Breast epithelium (tissue), 4 donors: ENCODE data around the gene GRHL1. TPM values are rescaled to one million over a fixed set of nuclear protein-coding genes. Genes with fewer than 3 reads are reported as not detected.
A peak's percentile ranks its signal among the peaks of the same experiment; 100 is the strongest.

Experiments
- DNase-seq, 2 donors: peaks; one replicate each; pipeline ENCODE4 v3.0.0-alpha.2; 2019; ENCODE audit warnings: low spot score in 2 of 2
- H3K27ac ChIP-seq, 2 donors: fragments of 200-600 bp; sonication (generic) in 1 of 2; one replicate each; pipeline ENCODE4 v1.5.1; 2016 to 2019; ENCODE audit warnings: mild to moderate bottlenecking in 1 of 2
- H3K27me3 ChIP-seq, 2 donors: fragments of 200-600 bp; sonication (generic) in 1 of 2; one replicate each; pipeline versions ENCODE4 v1.5.1 to v1.6.0; 2017 to 2019; ENCODE audit warnings: control low read depth in 1 of 2, mild to moderate bottlenecking in 1 of 2
- H3K36me3 ChIP-seq: fragments of 200-600 bp; one replicate; pipeline ENCODE4 v1.5.1; 2019
- H3K4me1 ChIP-seq, 2 donors: fragments of 200-600 bp; sonication (generic); one replicate each; pipeline ENCODE4 v1.5.1; 2016 to 2019; ENCODE audit warnings: control low read depth in 1 of 2
- H3K4me3 ChIP-seq, 3 donors: fragments of 200-600 bp; sonication (generic); 1 replicate in 2 of 3; 2 replicates in 1 of 3; pipeline ENCODE4 v1.5.1; 2016 to 2019; ENCODE audit warnings: mild to moderate bottlenecking in 3 of 3, moderate library complexity in 2 of 3
- H3K9me3 ChIP-seq, 2 donors: fragments of 200-600 bp; sonication (generic) in 1 of 2; one replicate each; pipeline ENCODE4 v1.5.1; 2016 to 2019; ENCODE audit warnings: control low read depth in 1 of 2
- POLR2A ChIP-seq: fragments of 450-650 bp; IDR thresholded peaks from one replicate; pipeline ENCODE4 v1.6.1; 2016; ENCODE audit warnings: antibody characterized with exemption, mild to moderate bottlenecking, moderate library complexity
- POLR2AphosphoS5 ChIP-seq, 3 donors: sonication (generic); formaldehyde crosslinking; IDR thresholded peaks; one replicate each; pipeline ENCODE4 v1.6.1; 2017; ENCODE audit warnings: antibody characterized with exemption in 3 of 3
- intact Hi-C: fragments of 100-400 bp; cut with DNase I; formaldehyde crosslinking; loops from one replicate; pipeline ENCODE4 v1.15.1; 2023; ENCODE audit warnings: low total_unique reads
- total RNA-seq, 3 donors: library from RNA; depleted of rRNA; stranded (reverse); fragments of >200 nt; gene quantifications; one replicate each; pipeline ENCODE4 v1.1.0, GENCODE V29; 2016
- TF ChIP-seq, protein P1 (sequence below), 3 donors: fragments of 450-650 bp; IDR thresholded peaks; one replicate each; pipeline ENCODE4 v1.5.1; 2016 to 2017; ENCODE audit warnings: antibody characterized with exemption in 3 of 3, mild to moderate bottlenecking in 3 of 3, moderate library complexity in 3 of 3

The GRHL1 gene
- total RNA-seq, 3 donors from 2014 or later = 2.1 to 86.3 (median 40.0) TPM

DNA sequence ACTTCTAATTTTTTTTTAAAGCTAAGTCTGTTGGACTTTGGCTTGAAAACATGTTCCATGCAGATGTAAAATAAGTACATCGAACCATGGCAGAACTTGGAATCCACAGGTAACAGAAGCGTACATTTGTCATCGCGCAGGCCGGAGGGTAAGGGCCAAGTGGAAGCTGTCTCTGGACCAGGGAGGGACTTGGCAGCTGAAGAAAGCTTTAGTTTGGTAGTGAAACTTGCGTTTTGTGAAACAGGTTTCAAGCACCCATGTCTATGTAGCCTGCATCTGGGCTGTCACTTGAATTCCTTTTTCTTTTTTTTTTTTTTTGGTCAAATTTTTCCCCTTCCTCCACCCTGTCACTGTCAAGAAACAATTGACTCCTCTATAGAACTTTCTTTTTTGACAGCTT, 20.4 kb downstream of the GRHL1 start:
- H3K4me1 ChIP-seq = peaks cover 4 to 15% of the 10 kb centered on the region in 2 donors
- TF ChIP-seq, protein P1, sequence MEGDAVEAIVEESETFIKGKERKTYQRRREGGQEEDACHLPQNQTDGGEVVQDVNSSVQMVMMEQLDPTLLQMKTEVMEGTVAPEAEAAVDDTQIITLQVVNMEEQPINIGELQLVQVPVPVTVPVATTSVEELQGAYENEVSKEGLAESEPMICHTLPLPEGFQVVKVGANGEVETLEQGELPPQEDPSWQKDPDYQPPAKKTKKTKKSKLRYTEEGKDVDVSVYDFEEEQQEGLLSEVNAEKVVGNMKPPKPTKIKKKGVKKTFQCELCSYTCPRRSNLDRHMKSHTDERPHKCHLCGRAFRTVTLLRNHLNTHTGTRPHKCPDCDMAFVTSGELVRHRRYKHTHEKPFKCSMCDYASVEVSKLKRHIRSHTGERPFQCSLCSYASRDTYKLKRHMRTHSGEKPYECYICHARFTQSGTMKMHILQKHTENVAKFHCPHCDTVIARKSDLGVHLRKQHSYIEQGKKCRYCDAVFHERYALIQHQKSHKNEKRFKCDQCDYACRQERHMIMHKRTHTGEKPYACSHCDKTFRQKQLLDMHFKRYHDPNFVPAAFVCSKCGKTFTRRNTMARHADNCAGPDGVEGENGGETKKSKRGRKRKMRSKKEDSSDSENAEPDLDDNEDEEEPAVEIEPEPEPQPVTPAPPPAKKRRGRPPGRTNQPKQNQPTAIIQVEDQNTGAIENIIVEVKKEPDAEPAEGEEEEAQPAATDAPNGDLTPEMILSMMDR (IDR thresholded peaks at IDR 0.05) = no peak
- no peak for TF ChIP-seq POLR2AphosphoS5 (IDR thresholded peaks at IDR 0.05)
- TF ChIP-seq POLR2A = no peak
- H3K9me3 ChIP-seq = no peaks in the 10 kb centered on the region
- H3K27ac ChIP-seq = peak overlapping the region; percentile 79 to 86
- H3K27me3 ChIP-seq = no peaks in the 10 kb centered on the region
- DNase-seq = no peak
- no peak overlapping the region for H3K4me3 ChIP-seq
- no peaks in the 10 kb centered on the region for H3K36me3 ChIP-seq
- intact Hi-C loops = no loop called here

DNA sequence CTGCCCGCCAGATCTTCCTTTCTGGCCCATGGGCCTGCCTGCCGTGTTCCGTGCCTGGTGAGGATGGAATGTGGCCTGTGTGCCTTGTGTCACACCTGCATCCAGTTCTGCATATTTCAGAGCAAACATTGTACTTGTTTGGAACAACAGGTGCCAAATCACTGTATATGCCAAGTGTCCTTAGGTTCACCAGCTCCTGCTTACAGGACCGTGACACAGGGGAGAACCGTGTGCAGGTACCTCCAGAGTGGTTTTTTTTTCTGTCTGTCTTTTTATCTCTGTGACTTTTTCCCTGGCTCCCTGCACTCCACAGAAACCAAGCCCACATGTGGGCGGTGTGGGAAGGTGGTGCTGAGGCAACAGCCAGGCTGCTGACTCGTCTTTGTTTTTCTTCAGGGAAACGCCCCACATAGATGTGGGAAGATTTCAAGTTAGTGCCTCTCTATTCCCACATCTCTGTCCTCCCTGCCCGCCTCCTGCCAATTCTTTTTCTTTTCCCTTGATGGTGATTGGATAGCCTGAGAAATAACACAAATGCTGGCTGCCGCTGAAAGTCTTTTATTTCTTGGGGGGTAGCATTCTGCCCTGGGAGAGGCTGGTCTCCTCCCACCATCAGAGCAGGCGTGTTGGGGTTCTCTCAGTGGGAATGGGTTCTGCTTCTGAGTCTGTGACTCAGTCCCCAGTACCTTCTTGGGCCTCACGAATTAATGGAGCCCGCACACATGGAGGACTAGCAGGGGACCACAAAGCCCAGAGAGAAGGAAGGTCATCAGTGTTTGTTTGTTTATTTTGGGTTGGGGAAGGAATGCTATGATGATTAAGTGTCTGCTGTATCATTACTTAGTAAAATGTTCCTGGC, 21.4 kb downstream of the GRHL1 start:
- Histone ChIP-seq H3K27ac (peak overlapping the region; percentile 79 to 86), H3K36me3 (no peaks in the 10 kb centered on the region), H3K27me3 (no peaks in the 10 kb centered on the region), H3K4me1 (peaks cover 4 to 8% of the 10 kb centered on the region in 2 donors), H3K4me3 (peak overlapping the region in 1 of 3 donors; percentile 21), H3K9me3 (no peaks in the 10 kb centered on the region)
- TF ChIP-seq, protein P1 (IDR thresholded peaks at IDR 0.05) = no peak
- TF ChIP-seq POLR2A = no peak
- peak in 1 of 3 donors; percentile 21 for TF ChIP-seq POLR2AphosphoS5 (IDR thresholded peaks at IDR 0.05)
- intact Hi-C loops = no loop called here
- peak in 1 of 2 donors; percentile 67 for DNase-seq

DNA sequence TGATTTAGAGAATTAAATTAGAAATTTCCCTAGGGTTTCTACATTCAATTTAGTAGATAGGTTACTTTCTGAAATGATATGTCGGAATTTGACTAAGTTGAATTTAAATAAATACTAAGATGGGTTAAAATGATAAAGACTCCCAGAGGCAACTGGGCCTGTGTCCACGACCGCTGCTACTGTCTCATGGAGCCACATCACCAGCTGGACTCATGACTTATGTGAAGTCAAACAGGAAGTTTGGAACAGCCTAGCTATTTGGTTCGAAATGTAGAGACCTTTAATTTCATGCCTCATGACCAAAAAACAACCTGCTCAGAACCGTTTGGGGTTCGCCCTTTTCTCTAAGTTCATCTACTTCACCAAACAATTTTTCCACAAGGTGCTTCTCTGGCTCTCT, 22.2 kb downstream of the GRHL1 start:
- intact Hi-C loops = no loop called here
- Histone ChIP-seq H3K27me3 (no peaks in the 10 kb centered on the region), H3K4me1 (peaks cover 4 to 8% of the 10 kb centered on the region in 2 donors), H3K36me3 (no peaks in the 10 kb centered on the region), H3K9me3 (no peaks in the 10 kb centered on the region), H3K27ac (peak overlapping the region; percentile 79 to 86), H3K4me3 (no peak overlapping the region)
- TF ChIP-seq, protein P1 (IDR thresholded peaks at IDR 0.05) = no peak
- no peak for TF ChIP-seq POLR2A
- no peak for TF ChIP-seq POLR2AphosphoS5 (IDR thresholded peaks at IDR 0.05)
- no peak for DNase-seq

DNA sequence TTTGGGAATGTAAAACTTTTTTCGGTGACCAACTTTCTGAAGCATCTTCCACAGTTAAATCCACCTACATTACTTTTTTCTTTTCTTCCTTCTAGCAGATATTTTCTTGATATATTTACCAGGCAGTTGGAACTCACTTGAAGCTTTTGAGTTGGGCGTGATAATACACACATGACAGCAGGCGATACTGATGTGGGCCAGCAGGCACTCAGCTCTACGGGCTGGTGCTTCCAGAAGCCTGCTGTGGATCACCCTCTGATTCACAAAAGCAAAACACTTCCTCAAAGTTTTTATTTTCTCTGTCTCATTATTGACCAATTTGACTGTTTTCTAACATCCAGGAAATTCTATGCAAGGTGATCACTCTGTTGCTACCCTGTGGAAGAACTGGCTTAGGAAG, 22.9 kb downstream of the GRHL1 start:
- intact Hi-C loops = no loop called here
- Histone ChIP-seq H3K27ac (peak overlapping the region in 1 of 2 donors; percentile 86), H3K4me1 (peaks cover 4 to 11% of the 10 kb centered on the region in 2 donors), H3K9me3 (no peaks in the 10 kb centered on the region), H3K36me3 (no peaks in the 10 kb centered on the region), H3K27me3 (no peaks in the 10 kb centered on the region), H3K4me3 (no peak overlapping the region)
- DNase-seq = no peak
- TF ChIP-seq POLR2A (no peak), POLR2AphosphoS5 (IDR thresholded peaks at IDR 0.05) (no peak)

DNA sequence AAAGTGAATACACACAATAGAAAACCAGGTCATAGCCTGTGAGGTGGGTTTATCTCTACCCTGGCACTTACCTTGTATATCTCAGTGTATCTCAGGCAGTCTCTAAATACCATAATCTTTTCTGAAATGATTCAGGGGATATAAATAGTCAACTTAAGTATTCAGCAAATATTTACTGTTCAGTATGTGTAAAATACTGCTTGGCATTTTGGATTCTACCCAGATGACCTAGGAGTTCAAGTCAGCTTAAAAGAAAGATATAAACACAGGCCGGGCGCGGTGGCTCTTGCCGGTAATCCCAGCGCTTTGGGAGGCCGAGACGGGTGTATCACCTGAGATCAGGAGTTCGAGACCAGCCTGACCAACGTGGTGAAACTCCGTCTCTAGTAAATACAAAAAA, 23.8 kb downstream of the GRHL1 start:
- Histone ChIP-seq H3K27me3 (no peaks in the 10 kb centered on the region), H3K36me3 (no peaks in the 10 kb centered on the region), H3K27ac (peak overlapping the region in 1 of 2 donors; percentile 65), H3K4me1 (peaks cover 4 to 16% of the 10 kb centered on the region in 2 donors), H3K4me3 (no peak overlapping the region), H3K9me3 (no peaks in the 10 kb centered on the region)
- intact Hi-C loops = no loop called here
- no peak for DNase-seq
- TF ChIP-seq POLR2AphosphoS5 (IDR thresholded peaks at IDR 0.05) = no peak
- TF ChIP-seq, protein P1 (IDR thresholded peaks at IDR 0.05) = no peak
- no peak for TF ChIP-seq POLR2A
